GM23338 (cell line): Measurements from ENCODE around the gene MFSD6L. TPM values are rescaled to one million over a fixed set of nuclear protein-coding genes. Genes with fewer than 3 reads are reported as not detected.

ENCODE experiments used
- ATAC-seq: fragments of 200-7000 bp; cut with Tn5 transposase; 3 replicates; pipeline ENCODE4 v1.9.1; 2020
- DNase-seq: peaks from one replicate; pipeline ENCODE4 v3.0.0-alpha.2; 2015; ENCODE audit warnings: low spot score
- H2AFZ ChIP-seq: fragments of 200-600 bp; sonication (generic); 2 replicates; pipeline ENCODE4 v1.8.0; 2016; ENCODE audit warnings: antibody characterized with exemption, mild to moderate bottlenecking, moderate library complexity
- H3F3A ChIP-seq: fragments of 200-600 bp; sonication (generic); replicated peaks from 2 replicates; pipeline ENCODE4 v1.8.0; 2017; ENCODE audit warnings: antibody characterized with exemption, mixed run types, low read depth
- H3K27ac ChIP-seq: fragments of 200-600 bp; sonication (generic); 2 replicates; pipeline ENCODE4 v1.6.1; 2016; ENCODE audit warnings: low read depth
- H3K27me3 ChIP-seq: fragments of 200-600 bp; sonication (generic); 2 replicates; pipeline ENCODE4 v1.8.0; 2016; ENCODE audit warnings: mild to moderate bottlenecking, mixed run types, moderate library complexity; ENCODE audit not compliant: insufficient read depth
- H3K36me3 ChIP-seq: fragments of 200-600 bp; sonication (generic); 2 replicates; pipeline ENCODE4 v1.8.0; 2016; ENCODE audit warnings: mild to moderate bottlenecking; ENCODE audit not compliant: insufficient read depth
- H3K4me1 ChIP-seq: fragments of 200-600 bp; sonication (generic); 2 replicates; pipeline ENCODE4 v1.8.0; 2016; ENCODE audit warnings: mild to moderate bottlenecking, moderate library complexity; ENCODE audit not compliant: insufficient read depth
- H3K4me2 ChIP-seq: fragments of 200-600 bp; sonication (generic); 2 replicates; pipeline ENCODE4 v1.7.1; 2017; ENCODE audit warnings: mixed run types
- H3K4me3 ChIP-seq: fragments of 200-600 bp; sonication (generic); 2 replicates; pipeline ENCODE4 v1.6.1; 2016; ENCODE audit warnings: mixed run types
- H3K79me2 ChIP-seq: fragments of 200-600 bp; sonication (generic); replicated peaks from 2 replicates; pipeline ENCODE4 v1.8.0; 2017; ENCODE audit warnings: mild to moderate bottlenecking; ENCODE audit not compliant: insufficient read depth
- H3K9me2 ChIP-seq: fragments of 200-600 bp; sonication (generic); 2 replicates; pipeline ENCODE4 v1.8.0; 2017; ENCODE audit not compliant: insufficient read depth
- H4K20me1 ChIP-seq: fragments of 200-600 bp; sonication (generic); replicated peaks from 2 replicates; pipeline ENCODE4 v1.8.0; 2017; ENCODE audit warnings: mild to moderate bottlenecking; ENCODE audit not compliant: insufficient read depth
- H3K27ac Mint-ChIP-seq: 2 replicates; pipeline ENCODE4 v1.8.0; 2020; ENCODE audit warnings: inconsistent platforms, mild to moderate bottlenecking, moderate library complexity, mixed read lengths
- H3K27me3 Mint-ChIP-seq: 3 replicates; pipeline ENCODE4 v1.8.0; 2022; ENCODE audit warnings: low read depth, mild to moderate bottlenecking, moderate library complexity, mixed read lengths, inconsistent platforms; ENCODE audit not compliant: insufficient read depth, poor library complexity
- H3K36me3 Mint-ChIP-seq: 3 replicates; pipeline ENCODE4 v1.8.0; 2021; ENCODE audit warnings: low read depth, mild to moderate bottlenecking, inconsistent platforms, moderate library complexity, mixed read lengths
- H3K4me1 Mint-ChIP-seq: 3 replicates; pipeline ENCODE4 v1.8.0; 2020; ENCODE audit warnings: mild to moderate bottlenecking, inconsistent platforms, mixed read lengths
- H3K4me3 Mint-ChIP-seq: 3 replicates; pipeline ENCODE4 v1.8.0; 2021; ENCODE audit warnings: moderate library complexity, mild to moderate bottlenecking, inconsistent platforms, mixed read lengths
- H3K9me3 Mint-ChIP-seq: 3 replicates; pipeline ENCODE4 v1.8.0; 2020; ENCODE audit warnings: moderate library complexity, mild to moderate bottlenecking, inconsistent platforms, mixed read lengths
- CREB1 ChIP-seq: fragments of 250-450 bp; sonication (Bioruptor Pico); IDR thresholded peaks from 2 replicates; pipeline ENCODE4 v1.5.0; 2020; ENCODE audit warnings: low read depth, mild to moderate bottlenecking, moderate library complexity
- CTCF ChIP-seq, 2 experiments: fragments of 200-600 bp in 1 of 2; sonication (generic) in 1 of 2; conservative IDR thresholded peaks; 2 replicates each; pipeline versions ENCODE4 v1.5.1 to v1.6.1; 2016 to 2017; ENCODE audit warnings: antibody characterized with exemption in 2 of 2, low read depth in 2 of 2, mild to moderate bottlenecking in 2 of 2, moderate library complexity in 1 of 2
- ETS1 ChIP-seq: IDR thresholded peaks from 2 replicates; pipeline ENCODE4 v1.6.1; 2016; ENCODE audit warnings: antibody characterized with exemption
- EZH2 ChIP-seq: fragments of 200-600 bp; sonication (generic); IDR thresholded peaks from one replicate; pipeline ENCODE4 v1.8.0; 2017; ENCODE audit warnings: antibody characterized with exemption, mild to moderate bottlenecking, low read depth; ENCODE audit not compliant: unreplicated experiment
- EZH2phosphoT487 ChIP-seq: fragments of 200-600 bp; sonication (generic); IDR thresholded peaks from one replicate; pipeline ENCODE4 v1.8.1; 2018; ENCODE audit warnings: antibody characterized with exemption; ENCODE audit not compliant: unreplicated experiment
- JUNB ChIP-seq: IDR thresholded peaks from one replicate; pipeline ENCODE4 v1.6.1; 2016; ENCODE audit warnings: antibody characterized with exemption; ENCODE audit not compliant: unreplicated experiment
- POLR2AphosphoS5 ChIP-seq: IDR thresholded peaks from 2 replicates; pipeline ENCODE4 v1.6.1; 2016; ENCODE audit warnings: antibody characterized with exemption, low read depth
- REST ChIP-seq: IDR thresholded peaks from one replicate; pipeline ENCODE4 v1.6.1; 2018; ENCODE audit warnings: antibody characterized with exemption; ENCODE audit not compliant: unreplicated experiment
- STAT1 ChIP-seq: IDR thresholded peaks from one replicate; pipeline ENCODE4 v1.6.1; 2016; ENCODE audit warnings: antibody characterized with exemption; ENCODE audit not compliant: unreplicated experiment
- ZNF114 ChIP-seq: fragments of 250-450 bp; sonication (Bioruptor Pico); IDR thresholded peaks from 2 replicates; pipeline ENCODE4 v1.5.0; 2020; ENCODE audit warnings: mild to moderate bottlenecking, moderate library complexity
- ZNF331 ChIP-seq: fragments of 250-450 bp; sonication (Bioruptor Pico); IDR thresholded peaks from 2 replicates; pipeline ENCODE4 v1.5.0; 2020; ENCODE audit warnings: low read depth, mild to moderate bottlenecking, moderate library complexity
- ZNF462 ChIP-seq: fragments of 250-450 bp; sonication (Bioruptor Pico); IDR thresholded peaks from 2 replicates; pipeline ENCODE4 v1.5.0; 2020; ENCODE audit warnings: mild to moderate bottlenecking, moderate library complexity
- polyA plus RNA-seq: library from polyadenylated mRNA; unstranded; fragments of >200 nt; fragmentation: Nextera tagmentation; extraction: Ambion mirVana; gene quantifications from 2 replicates; pipeline ENCODE4 v1.2.1, GENCODE V29; 2016
- total RNA-seq: library from RNA; depleted of rRNA; stranded (reverse); fragments of >200 nt; shearing (Covaris generic); gene quantifications from 2 replicates; pipeline ENCODE4 v1.2.3, GENCODE V29; 2014

MFSD6L gene
- total and polyA plus RNA-seq, 2 experiments from 2014 or later = 0.52 to 2.8 TPM

GRCh38 chr17:8776248-8776647 lies 22.9 kb downstream of the MFSD6L start:
- no peak for DNase-seq
- Histone ChIP-seq H2AFZ (no peak overlapping the region), H3K4me2 (no peak overlapping the region), H4K20me1 (no peaks in the 10 kb centered on the region), H3K36me3 (no peaks in the 10 kb centered on the region), H3K27me3 (no peaks in the 10 kb centered on the region), H3K4me3 (no peak overlapping the region), H3K9me2 (no peaks in the 10 kb centered on the region; the same call in 1 of the 2 replicates), H3K79me2 (no peaks in the 10 kb centered on the region), H3K4me1 (no peaks in the 10 kb centered on the region), H3K27ac (no peak overlapping the region), H3F3A (no peaks in the 10 kb centered on the region)
- H3K27ac Mint-ChIP-seq = no peak overlapping the region
- ATAC-seq = no peak
- H3K36me3 Mint-ChIP-seq = no peaks in the 10 kb centered on the region
- H3K4me3 Mint-ChIP-seq = no peak overlapping the region
- peaks cover 4% of the 10 kb centered on the region; the same call in 2 of the 3 replicates for H3K4me1 Mint-ChIP-seq
- TF ChIP-seq CREB1 (no peak), ZNF331 (CRISPR knock-in tag) (no peak), EZH2 (no peak), REST (no peak), ETS1 (no peak), POLR2AphosphoS5 (no peak), ZNF462 (CRISPR knock-in tag) (no peak), ZNF114 (CRISPR knock-in tag) (no peak), CTCF (conservative IDR thresholded peaks at IDR 0.05; ENCODE audit: low read depth in 2 of 2) (no peak), STAT1 (no peak), JUNB (no peak), EZH2phosphoT487 (no peak)
- H3K9me3 Mint-ChIP-seq = no peaks in the 10 kb centered on the region; the same call in 2 of the 3 replicates
- peaks cover 3% of the 10 kb centered on the region for H3K27me3 Mint-ChIP-seq
